HG03442 (cell line): Measurements from ENCODE around the gene AGBL4.
A peak's percentile ranks its signal among the peaks of the same experiment; 100 is the strongest.
"Not testable (repeated sequence)": the region's sequence is repeated elsewhere in the genome, so short reads cannot be mapped to it uniquely, and the experiment has no call there.

ENCODE experiments used
- ATAC-seq: cut with Tn5 transposase; IDR thresholded peaks from one replicate; pipeline ENCODE4 v1.9.1; 2021; ENCODE audit warnings: mild to moderate bottlenecking, moderate library complexity; ENCODE audit not compliant: unreplicated experiment

Gene AGBL4

GRCh38 chr1:48523558-48523957 lies 1500.2 kb downstream of the AGBL4 start:
- ATAC-seq = no peak

GRCh38 chr1:48519896-48520295 lies 1503.9 kb downstream of the AGBL4 start:
- not testable (repeated sequence) for ATAC-seq

- no peak for ATAC-seq
Observed at GRCh38 chr1:48506870-48507269, 1516.9 kb downstream of the AGBL4 start.

GRCh38 chr1:48500541-48501450 lies 1523.0 kb downstream of the AGBL4 start:
- ATAC-seq = no peak

- no peak for ATAC-seq
Observed at GRCh38 chr1:48499211-48499735, 1524.5 kb downstream of the AGBL4 start.

- ATAC-seq = peak; percentile 83
Observed at GRCh38 chr1:48498096-48498791, 1525.5 kb downstream of the AGBL4 start.

- ATAC-seq = no peak
Observed at GRCh38 chr1:48495911-48496310, 1527.8 kb downstream of the AGBL4 start.

- no peak for ATAC-seq
Observed at GRCh38 chr1:48495166-48495565, 1528.6 kb downstream of the AGBL4 start.

- ATAC-seq = no peak
Observed at GRCh38 chr1:48493970-48494769, 1529.6 kb downstream of the AGBL4 start.

- ATAC-seq = no peak
Observed at GRCh38 chr1:48493041-48493440, 1530.7 kb downstream of the AGBL4 start.

- no peak for ATAC-seq
Observed at GRCh38 chr1:48492392-48492791, 1531.4 kb downstream of the AGBL4 start.

- no peak for ATAC-seq
Observed at GRCh38 chr1:48488721-48489120, 1535.0 kb downstream of the AGBL4 start.
